Keratinocyte (primary cell): ENCODE measurements around the gene ARHGAP15.

Experiments used
- CTCF ChIP-seq, 3 experiments: IDR thresholded peaks in 1 of 3; conservative IDR thresholded peaks in 1 of 3; optimal IDR thresholded peaks in 1 of 3; 2 replicates in 2 of 3; 3 replicates in 1 of 3; pipeline versions ENCODE3 to v1.5.1; 2011; ENCODE audit warnings: low read length in 3 of 3, mild to moderate bottlenecking in 3 of 3, moderate library complexity in 2 of 3, control low read depth in 1 of 3, inconsistent platforms in 1 of 3; ENCODE audit not compliant: insufficient read depth in 2 of 3; ENCODE audit errors: extremely low read depth in 1 of 3
- EZH2 ChIP-seq: IDR thresholded peaks from one replicate; pipeline ENCODE4 v1.6.1; 2012; ENCODE audit warnings: inconsistent platforms, mild to moderate bottlenecking, low read length, moderate library complexity

- TF ChIP-seq CTCF (optimal IDR thresholded peaks at IDR 0.05 in 1 of 3, IDR thresholded peaks at IDR 0.05 in 1 of 3, conservative IDR thresholded peaks at IDR 0.05 in 1 of 3; ENCODE audit: extremely low read depth in 1 of 3, insufficient read depth in 2 of 3, low read length in 3 of 3) (no peak), EZH2 (no peak)
These were observed 424.0 kb downstream of the ARHGAP15 start for GRCh38 chr2:143553261-143553660.
